Activated naive CD4-positive, alpha-beta T cell treated with anti-CD3 and anti-CD28 coated beads, Interleukin-2, amount 50 U/mL, for 72 hours (primary cell): ENCODE data around the gene CTIF. TPM values are rescaled to one million over a fixed set of nuclear protein-coding genes. Genes with fewer than 3 reads are reported as not detected.
A peak's percentile ranks its signal among the peaks of the same experiment; 100 is the strongest.

Experiments used
- ATAC-seq, 2 donors: fragments of 150-1000 bp; cut with Tn5 transposase; 2 replicates each; pipeline ENCODE4 v1.10.0; 2021; ENCODE audit warnings: mild to moderate bottlenecking in 2 of 2, moderate library complexity in 2 of 2
- DNase-seq, 2 donors: peaks; one replicate each; pipeline ENCODE4 v3.0.0; 2021 to 2022; ENCODE audit warnings: low spot score in 2 of 2
- H3K27ac Mint-ChIP-seq, 2 donors: one replicate each; pipeline ENCODE4 v1.8.0; 2022; ENCODE audit warnings: mild to moderate bottlenecking in 2 of 2, mixed read lengths in 2 of 2
- H3K36me3 Mint-ChIP-seq, 2 donors: one replicate each; pipeline ENCODE4 v1.8.0; 2022; ENCODE audit warnings: mixed read lengths in 2 of 2
- H3K9me3 Mint-ChIP-seq, 2 donors: one replicate each; pipeline ENCODE4 v1.8.0; 2022; ENCODE audit warnings: mixed read lengths in 2 of 2
- total RNA-seq, 2 donors: library from RNA; stranded (reverse); gene quantifications; one replicate each; pipeline ENCODE4 v1.2.3, GENCODE V29; 2022

CTIF gene
- total RNA-seq, 2 donors from 2014 or later, result 2.4 to 7.9 TPM

- Mint-ChIP-seq H3K36me3 (no peaks in the 10 kb centered on the region), H3K27ac (no peak overlapping the region), H3K9me3 (peaks cover 0 to 4% of the 10 kb centered on the region in 2 donors)
- ATAC-seq (no peak), DNase-seq (no peak)
Measured at GRCh38 chr18:48853588-48853987, 314.8 kb downstream of the CTIF start.

- Mint-ChIP-seq H3K36me3 (no peaks in the 10 kb centered on the region), H3K27ac (no peak overlapping the region), H3K9me3 (peaks cover 0 to 4% of the 10 kb centered on the region in 2 donors)
- ATAC-seq, result no peak
- no peak for DNase-seq
Measured at GRCh38 chr18:48854780-48855179, 315.9 kb downstream of the CTIF start.

GRCh38 chr18:48855422-48856377 is 316.9 kb downstream of the CTIF start:
- Mint-ChIP-seq H3K36me3 (no peaks in the 10 kb centered on the region), H3K9me3 (peaks cover 0 to 4% of the 10 kb centered on the region in 2 donors), H3K27ac (no peak overlapping the region)
- ATAC-seq, result no peak
- no peak for DNase-seq

GRCh38 chr18:48857023-48857694 is 318.3 kb downstream of the CTIF start:
- DNase-seq, result no peak
- Mint-ChIP-seq H3K36me3 (no peaks in the 10 kb centered on the region), H3K27ac (peak overlapping the region in 1 of 2 donors; percentile 62), H3K9me3 (peaks cover 0 to 4% of the 10 kb centered on the region in 2 donors)
- ATAC-seq, result no peak

- H3K9me3 Mint-ChIP-seq, result peaks cover 0 to 4% of the 10 kb centered on the region in 2 donors
- peaks cover 0 to 2% of the 10 kb centered on the region in 2 donors for H3K36me3 Mint-ChIP-seq
- DNase-seq (no peak), ATAC-seq (no peak)
- H3K27ac Mint-ChIP-seq, result peak overlapping the region in 1 of 2 donors; percentile 17
Measured at GRCh38 chr18:48858676-48859075, 319.8 kb downstream of the CTIF start.

GRCh38 chr18:48859311-48860268 is 320.8 kb downstream of the CTIF start:
- no peak for DNase-seq
- H3K27ac Mint-ChIP-seq, result no peak overlapping the region
- peaks cover 0 to 4% of the 10 kb centered on the region in 2 donors for H3K36me3 Mint-ChIP-seq
- no peak for ATAC-seq
- H3K9me3 Mint-ChIP-seq, result peaks cover 0 to 4% of the 10 kb centered on the region in 2 donors

GRCh38 chr18:48860269-48861180 is 321.7 kb downstream of the CTIF start:
- ATAC-seq, result no peak
- Mint-ChIP-seq H3K36me3 (peaks cover 0 to 4% of the 10 kb centered on the region in 2 donors), H3K27ac (no peak overlapping the region), H3K9me3 (peaks cover 0 to 2% of the 10 kb centered on the region in 2 donors)
- DNase-seq, result no peak

GRCh38 chr18:48861181-48861708 is 322.4 kb downstream of the CTIF start:
- DNase-seq (no peak), ATAC-seq (no peak)
- H3K9me3 Mint-ChIP-seq, result no peaks in the 10 kb centered on the region
- peaks cover 0 to 4% of the 10 kb centered on the region in 2 donors for H3K36me3 Mint-ChIP-seq
- H3K27ac Mint-ChIP-seq, result no peak overlapping the region

- H3K36me3 Mint-ChIP-seq, result peaks cover 0 to 4% of the 10 kb centered on the region in 2 donors
- DNase-seq, result no peak
- no peak overlapping the region for H3K27ac Mint-ChIP-seq
- no peaks in the 10 kb centered on the region for H3K9me3 Mint-ChIP-seq
- ATAC-seq, result no peak
Measured at GRCh38 chr18:48862132-48862531, 323.3 kb downstream of the CTIF start.

- H3K9me3 Mint-ChIP-seq, result no peaks in the 10 kb centered on the region
- H3K27ac Mint-ChIP-seq, result no peak overlapping the region
- DNase-seq, result no peak
- no peak for ATAC-seq
- peaks cover 0 to 4% of the 10 kb centered on the region in 2 donors for H3K36me3 Mint-ChIP-seq
Measured at GRCh38 chr18:48862678-48863270, 323.9 kb downstream of the CTIF start.

- ATAC-seq, result peak in 1 of 2 donors; percentile 10
- Mint-ChIP-seq H3K36me3 (peaks cover 0 to 4% of the 10 kb centered on the region in 2 donors), H3K9me3 (no peaks in the 10 kb centered on the region), H3K27ac (no peak overlapping the region)
- no peak for DNase-seq
Measured at GRCh38 chr18:48863432-48864065, 324.7 kb downstream of the CTIF start.

GRCh38 chr18:48864876-48865275 is 326.0 kb downstream of the CTIF start:
- Mint-ChIP-seq H3K27ac (no peak overlapping the region), H3K9me3 (no peaks in the 10 kb centered on the region), H3K36me3 (peaks cover 0 to 4% of the 10 kb centered on the region in 2 donors)
- no peak for ATAC-seq
- DNase-seq, result no peak

- Mint-ChIP-seq H3K9me3 (no peaks in the 10 kb centered on the region), H3K27ac (no peak overlapping the region), H3K36me3 (peaks cover 0 to 4% of the 10 kb centered on the region in 2 donors)
- ATAC-seq (no peak), DNase-seq (no peak)
Measured at GRCh38 chr18:48866028-48866733, 327.4 kb downstream of the CTIF start.

GRCh38 chr18:48866856-48867255 is 328.0 kb downstream of the CTIF start:
- Mint-ChIP-seq H3K27ac (no peak overlapping the region), H3K36me3 (peaks cover 0 to 4% of the 10 kb centered on the region in 2 donors), H3K9me3 (no peaks in the 10 kb centered on the region)
- no peak for DNase-seq
- no peak for ATAC-seq
